ENCODE data around the gene SLC6A6.
"Not testable (repeated sequence)": the region's sequence is repeated elsewhere in the genome, so short reads cannot be mapped to it uniquely, and the experiment has no call there.

The SLC6A6 gene

GRCh38 chr3:14403619-14404155, 1.3 kb downstream of the SLC6A6 start:
- DNase-seq: no peak

- no peak for DNase-seq
Measured at GRCh38 chr3:14404186-14404585, 1.8 kb downstream of the SLC6A6 start.

- DNase-seq: no peak
Measured at GRCh38 chr3:14404631-14405359, 2.4 kb downstream of the SLC6A6 start.

GRCh38 chr3:14405360-14406238, 3.2 kb downstream of the SLC6A6 start:
- DNase-seq: no peak

- no peak for DNase-seq
Measured at GRCh38 chr3:14406336-14406735, 3.9 kb downstream of the SLC6A6 start.

- no peak for DNase-seq
Measured at GRCh38 chr3:14406766-14407165, 4.4 kb downstream of the SLC6A6 start.

GRCh38 chr3:14407203-14407602, 4.8 kb downstream of the SLC6A6 start:
- no peak for DNase-seq

GRCh38 chr3:14409779-14410063, 7.3 kb downstream of the SLC6A6 start:
- not testable (repeated sequence) for DNase-seq

GRCh38 chr3:14410106-14410502, 7.7 kb downstream of the SLC6A6 start:
- no peak for DNase-seq

GRCh38 chr3:14410503-14411165, 8.2 kb downstream of the SLC6A6 start:
- DNase-seq: peak; percentile 84

GRCh38 chr3:14411166-14411526, 8.7 kb downstream of the SLC6A6 start:
- no peak for DNase-seq

- no peak for DNase-seq
Measured at GRCh38 chr3:14411988-14412387, 9.6 kb downstream of the SLC6A6 start.

GRCh38 chr3:14412831-14413380, 10.5 kb downstream of the SLC6A6 start:
- DNase-seq: peak; percentile 75

- DNase-seq: peak; percentile 82
Measured at GRCh38 chr3:14413381-14414071, 11.1 kb downstream of the SLC6A6 start.

GRCh38 chr3:14414846-14415464, 12.5 kb downstream of the SLC6A6 start:
- DNase-seq: no peak

- DNase-seq: peak; percentile 76
Measured at GRCh38 chr3:14415501-14415900, 13.1 kb downstream of the SLC6A6 start.

- DNase-seq: no peak
Measured at GRCh38 chr3:14416453-14416852, 14.0 kb downstream of the SLC6A6 start.

- peak; percentile 86 for DNase-seq
Measured at GRCh38 chr3:14418296-14419250, 16.2 kb downstream of the SLC6A6 start.

GRCh38 chr3:14422016-14422963, 19.9 kb downstream of the SLC6A6 start:
- no peak for DNase-seq

All from islet precursor cell (in vitro differentiated cells).